ENCODE results near the gene ASIC1. TPM values are rescaled to one million over a fixed set of nuclear protein-coding genes. Genes with fewer than 3 reads are reported as not detected.

ASIC1 gene
- total and polyA plus RNA-seq, 2 of the 13 experiments (the other 11 are each of a cell fraction or from before 2014, with no cell fraction given) = 0.44 to 1.5 TPM

DNA sequence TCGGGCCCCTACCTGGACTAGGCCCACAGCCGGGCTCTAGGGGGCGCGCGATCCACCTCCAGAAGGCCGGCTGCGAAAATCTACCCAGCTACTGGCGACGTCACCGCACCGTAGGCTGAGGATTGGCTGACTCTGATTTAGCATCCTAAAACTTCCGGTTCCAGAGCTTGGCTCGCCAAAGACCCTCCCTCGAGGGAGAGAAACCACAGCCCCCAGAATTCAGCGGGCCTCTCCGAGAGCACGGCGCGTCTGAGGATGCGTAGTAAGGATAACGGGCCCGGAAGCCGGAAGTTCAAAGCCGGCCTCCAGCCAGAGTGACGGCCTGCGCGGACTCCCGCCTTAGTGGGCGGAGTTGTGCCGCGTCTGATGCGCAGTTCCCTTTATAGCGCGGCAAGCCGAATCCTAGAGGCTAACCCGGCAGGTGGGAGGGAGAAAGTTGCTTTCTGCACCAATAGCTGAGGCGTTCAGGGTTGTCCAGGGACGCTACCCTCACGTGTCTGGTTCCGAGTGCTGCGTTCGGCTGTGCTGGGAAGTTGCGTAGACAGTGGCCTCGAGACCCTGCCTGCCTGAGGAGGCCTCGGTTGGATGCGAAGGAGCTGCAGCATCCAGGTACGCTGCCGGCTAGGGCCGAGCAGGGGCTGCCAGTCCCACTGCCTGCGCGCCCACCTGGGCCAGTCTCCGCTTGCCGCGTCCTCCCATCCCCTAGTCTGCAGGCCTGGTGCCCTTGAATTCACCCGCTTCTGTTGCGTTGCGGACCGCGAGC, 54.5 kb downstream of the ASIC1 start, which contains the start of gene COX14 (continued):
- TF ChIP-seq ZNF317 (CRISPR knock-in tag; IDR thresholded peaks at IDR 0.05) = peak; percentile 70; the same call in 1 of the 2 replicates
- no peak; the same call in 1 of the 2 replicates for TF ChIP-seq BRCA1 (CRISPR knock-in tag; IDR thresholded peaks at IDR 0.05)
- TF ChIP-seq SNRNP70 (IDR thresholded peaks at IDR 0.05; ENCODE audit: low read depth, low read length) = no peak
- TF ChIP-seq CBX1 (IDR thresholded peaks at IDR 0.05; ENCODE audit: low read depth) = peak; percentile 65
- no peak for TF ChIP-seq NR2F2 (IDR thresholded peaks at IDR 0.05; ENCODE audit: borderline replicate concordance, low read depth)
- TF ChIP-seq ZNF7 (CRISPR knock-in tag; IDR thresholded peaks at IDR 0.05) = no peak
- peak; percentile 94 for TF ChIP-seq ZNF550 (CRISPR knock-in tag; IDR thresholded peaks at IDR 0.05; ENCODE audit: borderline replicate concordance)
- peak; percentile 87 for TF ChIP-seq XRCC5 (optimal IDR thresholded peaks at IDR 0.05; ENCODE audit: low read length)
- TF ChIP-seq BHLHE40 (IDR thresholded peaks at IDR 0.05; ENCODE audit: low read length) = peak; percentile 92
- TF ChIP-seq ZNF780A (CRISPR knock-in tag; IDR thresholded peaks at IDR 0.05) = no peak
- no peak for TF ChIP-seq ZNF558 (CRISPR knock-in tag; IDR thresholded peaks at IDR 0.05; ENCODE audit: borderline replicate concordance)
- no peak for TF ChIP-seq ZNF34 (CRISPR knock-in tag; IDR thresholded peaks at IDR 0.05; ENCODE audit: borderline replicate concordance)
- no peak for TF ChIP-seq FIP1L1 (IDR thresholded peaks at IDR 0.05; ENCODE audit: borderline replicate concordance, insufficient read depth, low read depth, low read length)
- TF ChIP-seq HOXA7 (CRISPR knock-in tag; IDR thresholded peaks at IDR 0.05) = no peak
- no peak for TF ChIP-seq JUND (CRISPR knock-in tag; IDR thresholded peaks at IDR 0.05)
- TF ChIP-seq ZNF766 (CRISPR knock-in tag; IDR thresholded peaks at IDR 0.05; ENCODE audit: borderline replicate concordance) = no peak
- TF ChIP-seq, protein P1, sequence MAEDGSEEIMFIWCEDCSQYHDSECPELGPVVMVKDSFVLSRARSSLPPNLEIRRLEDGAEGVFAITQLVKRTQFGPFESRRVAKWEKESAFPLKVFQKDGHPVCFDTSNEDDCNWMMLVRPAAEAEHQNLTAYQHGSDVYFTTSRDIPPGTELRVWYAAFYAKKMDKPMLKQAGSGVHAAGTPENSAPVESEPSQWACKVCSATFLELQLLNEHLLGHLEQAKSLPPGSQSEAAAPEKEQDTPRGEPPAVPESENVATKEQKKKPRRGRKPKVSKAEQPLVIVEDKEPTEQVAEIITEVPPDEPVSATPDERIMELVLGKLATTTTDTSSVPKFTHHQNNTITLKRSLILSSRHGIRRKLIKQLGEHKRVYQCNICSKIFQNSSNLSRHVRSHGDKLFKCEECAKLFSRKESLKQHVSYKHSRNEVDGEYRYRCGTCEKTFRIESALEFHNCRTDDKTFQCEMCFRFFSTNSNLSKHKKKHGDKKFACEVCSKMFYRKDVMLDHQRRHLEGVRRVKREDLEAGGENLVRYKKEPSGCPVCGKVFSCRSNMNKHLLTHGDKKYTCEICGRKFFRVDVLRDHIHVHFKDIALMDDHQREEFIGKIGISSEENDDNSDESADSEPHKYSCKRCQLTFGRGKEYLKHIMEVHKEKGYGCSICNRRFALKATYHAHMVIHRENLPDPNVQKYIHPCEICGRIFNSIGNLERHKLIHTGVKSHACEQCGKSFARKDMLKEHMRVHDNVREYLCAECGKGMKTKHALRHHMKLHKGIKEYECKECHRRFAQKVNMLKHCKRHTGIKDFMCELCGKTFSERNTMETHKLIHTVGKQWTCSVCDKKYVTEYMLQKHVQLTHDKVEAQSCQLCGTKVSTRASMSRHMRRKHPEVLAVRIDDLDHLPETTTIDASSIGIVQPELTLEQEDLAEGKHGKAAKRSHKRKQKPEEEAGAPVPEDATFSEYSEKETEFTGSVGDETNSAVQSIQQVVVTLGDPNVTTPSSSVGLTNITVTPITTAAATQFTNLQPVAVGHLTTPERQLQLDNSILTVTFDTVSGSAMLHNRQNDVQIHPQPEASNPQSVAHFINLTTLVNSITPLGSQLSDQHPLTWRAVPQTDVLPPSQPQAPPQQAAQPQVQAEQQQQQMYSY (CRISPR knock-in tag; IDR thresholded peaks at IDR 0.05) = no peak
- TF ChIP-seq CC2D1A (CRISPR knock-in tag; IDR thresholded peaks at IDR 0.05) = no peak
- TF ChIP-seq ZNF776 (CRISPR knock-in tag; IDR thresholded peaks at IDR 0.05) = 0 out of 2 replicates have a peak, but pooled peaks have one; percentile 68
- no peak for TF ChIP-seq NCOA2 (CRISPR knock-in tag; IDR thresholded peaks at IDR 0.05)
- TF ChIP-seq SATB2 (CRISPR knock-in tag; IDR thresholded peaks at IDR 0.05) = 0 out of 2 replicates have a peak, but pooled peaks have one; percentile 65
- TF ChIP-seq ARID2 (CRISPR knock-in tag; IDR thresholded peaks at IDR 0.05; ENCODE audit: borderline replicate concordance) = peak; percentile 79; the same call in 1 of the 2 replicates
- peak; percentile 7; the same call in 1 of the 2 replicates for TF ChIP-seq ZNF264 (CRISPR knock-in tag; IDR thresholded peaks at IDR 0.05)
- no peak for TF ChIP-seq ZNF460 (CRISPR knock-in tag; IDR thresholded peaks at IDR 0.05; ENCODE audit: borderline replicate concordance)
- TF ChIP-seq TGIF2 (CRISPR knock-in tag; IDR thresholded peaks at IDR 0.05) = peak; percentile 88
- TF ChIP-seq, protein P2, sequence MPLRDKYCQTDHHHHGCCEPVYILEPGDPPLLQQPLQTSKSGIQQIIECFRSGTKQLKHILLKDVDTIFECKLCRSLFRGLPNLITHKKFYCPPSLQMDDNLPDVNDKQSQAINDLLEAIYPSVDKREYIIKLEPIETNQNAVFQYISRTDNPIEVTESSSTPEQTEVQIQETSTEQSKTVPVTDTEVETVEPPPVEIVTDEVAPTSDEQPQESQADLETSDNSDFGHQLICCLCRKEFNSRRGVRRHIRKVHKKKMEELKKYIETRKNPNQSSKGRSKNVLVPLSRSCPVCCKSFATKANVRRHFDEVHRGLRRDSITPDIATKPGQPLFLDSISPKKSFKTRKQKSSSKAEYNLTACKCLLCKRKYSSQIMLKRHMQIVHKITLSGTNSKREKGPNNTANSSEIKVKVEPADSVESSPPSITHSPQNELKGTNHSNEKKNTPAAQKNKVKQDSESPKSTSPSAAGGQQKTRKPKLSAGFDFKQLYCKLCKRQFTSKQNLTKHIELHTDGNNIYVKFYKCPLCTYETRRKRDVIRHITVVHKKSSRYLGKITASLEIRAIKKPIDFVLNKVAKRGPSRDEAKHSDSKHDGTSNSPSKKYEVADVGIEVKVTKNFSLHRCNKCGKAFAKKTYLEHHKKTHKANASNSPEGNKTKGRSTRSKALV (CRISPR knock-in tag; IDR thresholded peaks at IDR 0.05) = no peak

Data from HepG2 (cell line).